Cortex of kidney (tissue), 1 donor: ENCODE data around the gene TP53I11.

Experiments
- DNase-seq: peaks from one replicate; lab custom pipeline; 2025; lab: John Stamatoyannopoulos, UW

Gene TP53I11

GRCh38 chr11:44912270-44912987 is 38.3 kb downstream of the TP53I11 start:
- DNase-seq = no peak

GRCh38 chr11:44911029-44911814 is 39.5 kb downstream of the TP53I11 start:
- no peak for DNase-seq

GRCh38 chr11:44910591-44910990 is 40.1 kb downstream of the TP53I11 start:
- DNase-seq = no peak

- no peak for DNase-seq
These were observed 41.1 kb downstream of the TP53I11 start for GRCh38 chr11:44909557-44909956.

DNA sequence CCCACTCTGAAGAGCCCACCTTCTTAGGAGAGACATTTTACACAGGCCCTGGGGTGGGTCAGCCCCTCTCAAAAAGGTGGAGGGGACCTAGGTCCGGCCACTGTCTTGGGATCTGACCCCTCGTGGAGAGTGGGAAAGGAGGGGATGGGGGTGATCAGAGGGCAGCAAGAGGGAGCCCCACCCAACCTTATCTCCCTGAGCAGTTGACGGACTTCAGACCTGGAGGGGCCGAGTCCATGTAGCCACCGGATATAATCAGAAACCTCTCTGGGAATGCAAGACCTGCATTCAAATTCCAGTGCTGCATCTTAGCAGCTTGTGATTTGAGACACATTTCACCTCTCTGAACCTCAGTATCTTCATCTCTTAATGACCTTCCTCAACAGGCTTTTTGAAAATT is 44.0 kb downstream of the TP53I11 start:
- DNase-seq = no peak

- DNase-seq = no peak
These were observed 45.4 kb downstream of the TP53I11 start for GRCh38 chr11:44905131-44905866.

DNA sequence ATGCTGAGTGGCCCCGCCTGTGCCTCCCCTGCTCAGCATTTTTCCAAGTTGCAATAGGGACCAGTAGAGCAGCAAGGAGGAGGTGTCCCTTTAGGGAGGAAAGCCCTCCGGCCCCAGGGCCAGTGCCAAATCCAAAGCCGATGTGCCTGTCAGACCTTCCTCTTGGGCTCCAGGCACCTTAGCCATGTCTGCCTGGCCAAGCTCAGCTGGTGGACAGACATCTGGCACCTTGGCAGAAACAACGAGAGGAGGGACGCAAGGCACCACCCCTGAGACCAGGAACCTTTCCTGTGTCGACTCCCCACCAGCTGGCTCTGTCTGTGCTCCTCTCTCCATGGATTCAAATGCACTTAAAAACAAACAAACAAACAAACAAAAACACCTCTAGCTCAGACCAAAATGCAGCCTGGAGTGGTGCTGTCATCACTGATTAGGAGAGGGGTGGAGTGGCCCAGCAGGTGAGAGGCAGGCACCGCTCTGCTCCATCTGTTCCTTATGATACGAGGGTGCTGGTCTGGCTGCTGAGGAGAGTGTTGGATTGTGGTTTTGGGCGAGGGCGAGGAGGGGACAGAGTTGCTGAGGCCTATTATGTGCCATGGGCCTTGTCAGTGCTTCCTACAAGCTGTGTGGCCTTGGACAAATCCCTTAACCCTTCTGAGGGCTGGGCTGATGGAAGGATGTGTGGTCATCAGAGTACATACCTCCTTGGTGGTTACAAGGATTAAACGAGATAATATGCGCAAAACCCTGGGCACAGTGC is 46.2 kb downstream of the TP53I11 start:
- DNase-seq = no peak

DNA sequence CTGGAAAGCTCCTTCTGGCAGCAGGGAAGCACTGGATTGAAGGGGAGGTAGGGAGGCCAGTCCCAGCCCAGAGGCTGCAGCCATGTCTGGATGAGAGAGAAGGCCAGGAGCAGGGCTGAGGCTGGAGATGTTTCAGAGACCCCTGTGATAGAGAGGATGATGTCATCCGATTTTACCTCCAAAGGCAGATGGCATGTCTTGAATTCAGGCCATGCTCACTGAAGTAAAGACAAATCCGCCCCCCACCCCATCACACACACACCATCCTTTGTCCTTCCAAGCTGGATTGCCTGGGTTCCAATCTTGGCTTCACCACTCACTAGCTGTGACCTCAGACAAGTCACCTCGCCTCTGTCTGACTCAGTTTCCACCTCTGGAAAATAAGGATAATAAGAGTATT is 47.2 kb downstream of the TP53I11 start:
- DNase-seq = no peak

DNA sequence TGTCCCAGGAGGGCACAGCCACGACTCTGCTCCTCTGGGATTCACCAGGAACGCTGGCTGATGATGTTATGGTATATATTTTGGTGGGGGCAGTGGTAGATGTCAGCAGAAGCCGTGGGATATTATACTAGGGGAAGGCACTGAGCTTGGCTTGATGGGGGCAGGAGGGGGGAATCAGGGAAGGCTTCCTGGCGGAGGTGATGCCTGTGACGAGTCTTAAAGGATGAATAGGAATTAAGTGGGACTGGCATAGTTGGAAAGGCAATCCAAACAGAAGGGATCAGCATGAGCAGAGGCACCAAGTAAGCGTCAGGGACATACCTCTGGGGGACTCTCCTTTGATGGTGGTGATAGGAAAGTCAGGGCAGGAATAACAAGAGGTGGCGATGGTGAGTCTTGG is 47.6 kb downstream of the TP53I11 start:
- DNase-seq = no peak

DNA sequence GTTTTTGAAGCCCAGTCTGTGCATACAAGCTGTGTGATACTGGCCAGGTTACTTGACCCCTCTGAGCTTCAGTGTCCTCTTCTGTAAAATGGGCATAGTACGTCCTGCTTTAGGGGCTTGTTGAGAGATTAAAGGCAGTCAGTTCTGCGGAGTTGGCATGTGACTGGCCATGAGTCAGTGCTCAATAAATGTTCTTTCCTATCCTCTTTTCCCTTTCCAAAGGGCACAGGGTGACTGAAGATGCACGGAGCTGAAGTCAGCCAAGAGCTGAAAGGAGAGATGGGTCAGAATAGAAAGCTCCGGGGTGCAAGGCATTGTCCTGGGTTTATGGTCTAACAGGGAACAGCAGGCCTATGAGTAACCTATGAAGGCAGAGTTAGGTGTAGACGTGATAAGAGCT is 48.9 kb downstream of the TP53I11 start:
- DNase-seq = no peak

- no peak for DNase-seq
These were observed 49.5 kb downstream of the TP53I11 start for GRCh38 chr11:44901120-44901633.

GRCh38 chr11:44899959-44900358 is 50.7 kb downstream of the TP53I11 start:
- DNase-seq = no peak

DNA sequence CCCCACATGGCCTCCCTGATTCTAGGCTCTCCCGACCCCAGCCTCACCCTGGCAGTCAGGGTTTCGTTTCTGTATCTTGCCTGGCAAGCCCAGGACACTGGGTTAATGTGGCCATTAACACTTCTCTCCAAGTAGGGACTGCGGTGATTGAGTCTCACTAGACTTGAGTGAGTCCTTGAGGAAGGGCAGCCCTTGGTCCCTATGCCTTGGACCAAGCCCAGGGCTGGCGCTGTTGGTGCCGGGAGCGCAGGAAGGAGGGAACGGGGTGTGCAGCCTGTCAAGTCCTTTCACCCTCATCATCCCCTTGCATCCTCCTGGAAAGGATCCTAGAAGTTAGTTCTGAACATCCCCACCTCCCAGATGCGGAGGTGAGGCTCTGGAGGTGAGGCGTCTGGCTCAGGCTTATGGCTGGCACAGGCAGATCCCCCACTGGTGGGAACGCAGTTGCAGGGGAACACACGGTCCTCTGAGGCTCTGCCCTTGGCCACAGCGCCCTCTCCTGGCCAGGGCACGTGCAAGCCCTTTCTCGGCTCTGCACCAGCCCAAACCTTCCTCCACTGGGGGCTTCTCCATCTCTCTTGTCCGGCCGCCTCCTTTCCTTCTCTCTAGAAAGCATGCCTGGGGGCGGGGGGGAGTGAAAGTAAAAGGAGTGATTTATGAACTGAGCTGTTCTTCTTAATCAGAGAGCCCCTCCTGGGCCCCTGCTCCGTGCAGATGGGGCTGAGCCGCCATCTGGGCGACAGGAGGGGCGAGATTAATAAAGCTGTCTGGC is 56.7 kb downstream of the TP53I11 start:
- no peak for DNase-seq

DNA sequence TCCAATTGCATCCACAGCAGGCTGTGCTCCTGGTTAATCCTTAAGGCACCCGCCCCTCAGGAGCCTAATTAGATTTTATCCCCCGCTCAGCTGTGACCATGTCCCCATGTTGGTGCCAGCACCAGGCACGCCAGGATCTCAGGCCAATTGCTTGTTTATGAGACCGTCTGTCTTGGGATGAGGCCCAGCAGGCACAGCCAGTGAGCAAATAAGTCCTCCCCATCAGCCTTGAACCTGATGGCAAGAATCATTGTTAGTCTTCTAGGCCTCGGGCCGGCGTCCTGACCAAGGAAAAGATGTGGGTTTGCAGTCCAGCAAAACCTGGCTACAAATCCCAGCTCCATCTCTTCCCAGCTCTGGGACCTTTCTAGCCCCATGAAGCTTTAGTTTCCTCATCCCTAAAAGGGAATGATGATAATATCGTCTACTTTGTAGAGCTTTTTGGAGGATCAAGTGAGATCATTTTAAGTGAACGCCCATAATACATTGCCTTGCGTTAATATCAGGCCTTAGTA is 57.3 kb downstream of the TP53I11 start:
- DNase-seq = no peak

GRCh38 chr11:44892843-44893242 is 57.8 kb downstream of the TP53I11 start:
- DNase-seq = no peak

- no peak for DNase-seq
These were observed 61.4 kb downstream of the TP53I11 start for GRCh38 chr11:44889266-44889665.

DNA sequence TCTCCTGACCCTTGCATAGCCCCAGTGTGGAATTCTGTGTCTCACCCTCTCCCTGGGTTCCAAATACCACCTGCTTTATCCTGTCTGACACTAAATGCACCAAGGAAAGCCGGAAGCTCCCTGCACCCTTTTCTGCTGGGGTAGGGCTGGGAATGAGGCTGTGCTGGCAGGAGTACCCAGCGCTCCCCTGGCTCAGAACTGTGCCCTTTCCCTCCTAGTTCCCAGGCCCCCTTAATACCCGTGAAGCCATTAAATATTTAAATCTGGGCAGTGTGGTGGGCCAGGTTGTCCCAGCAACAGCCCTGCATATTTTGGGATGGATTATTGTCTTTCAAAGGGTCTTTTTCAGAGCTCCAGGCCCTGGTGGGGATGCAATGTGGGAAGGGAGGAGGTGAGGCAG is 63.0 kb downstream of the TP53I11 start:
- no peak for DNase-seq

GRCh38 chr11:44886790-44887140 is 63.9 kb downstream of the TP53I11 start:
- DNase-seq = no peak

DNA sequence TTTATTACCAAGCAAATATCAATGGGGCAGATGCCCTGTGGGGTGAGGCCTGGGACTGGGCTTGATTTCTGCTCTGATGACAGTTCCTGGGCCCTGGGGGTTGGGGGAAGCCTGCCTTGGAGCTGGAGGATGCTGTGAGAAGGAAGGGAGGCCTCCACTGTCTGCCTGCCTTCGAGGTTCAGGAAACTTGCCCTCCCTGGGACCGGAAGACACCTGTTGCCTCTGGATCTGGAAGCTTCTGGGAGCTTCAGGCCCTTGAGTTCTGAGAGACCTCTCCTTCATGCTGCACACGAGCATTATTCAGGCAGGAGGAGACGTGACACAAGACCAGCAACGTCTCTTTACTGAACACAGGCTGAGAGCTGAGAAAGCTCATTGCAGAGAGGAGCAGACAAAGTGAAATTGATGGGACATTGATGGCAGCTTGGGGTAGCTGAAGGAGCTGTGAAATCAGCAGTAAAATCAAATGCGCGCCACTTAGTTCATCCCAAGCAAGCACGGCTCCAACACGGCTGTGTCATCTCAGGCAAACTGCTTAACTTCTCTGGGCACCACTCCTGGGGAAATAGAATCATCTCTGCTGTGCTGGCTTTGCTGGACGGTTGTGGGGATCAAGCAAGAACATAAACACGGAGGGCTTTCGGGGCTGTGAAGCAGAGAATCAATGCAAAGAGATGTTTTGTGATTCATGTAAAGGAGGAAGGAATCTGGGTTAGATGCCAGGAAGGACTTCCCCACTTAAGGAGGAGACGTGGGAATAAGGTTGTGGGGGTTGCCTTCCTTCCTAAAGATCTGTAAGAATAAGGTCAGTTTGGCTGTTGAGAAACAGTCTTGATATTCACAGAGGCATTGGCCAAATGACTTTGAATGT is 64.5 kb downstream of the TP53I11 start:
- no peak for DNase-seq
